HEK293 (cell line): ENCODE measurements around the gene VAV2.

ENCODE experiments used
- ZBTB20 ChIP-seq: fragments of 450-650 bp; formaldehyde crosslinking; IDR thresholded peaks from 2 replicates; pipeline ENCODE4 v1.5.1; 2016; ENCODE audit warnings: missing biosample characterization, missing genetic modification characterization
- ZNF121 ChIP-seq: fragments of 450-650 bp; formaldehyde crosslinking; IDR thresholded peaks from 2 replicates; pipeline ENCODE4 v1.5.1; 2016; ENCODE audit warnings: missing biosample characterization, missing genetic modification characterization
- ZNF24 ChIP-seq: fragments of 450-650 bp; formaldehyde crosslinking; IDR thresholded peaks from 2 replicates; pipeline ENCODE4 v1.5.1; 2016; ENCODE audit warnings: missing biosample characterization, missing genetic modification characterization
- TF ChIP-seq, protein P1 (sequence below): fragments of 450-650 bp; formaldehyde crosslinking; IDR thresholded peaks from 2 replicates; pipeline ENCODE4 v1.5.1; 2016; ENCODE audit warnings: missing biosample characterization, missing genetic modification characterization
- TF ChIP-seq, protein P2 (sequence below): fragments of 450-650 bp; formaldehyde crosslinking; IDR thresholded peaks from 2 replicates; pipeline ENCODE4 v1.5.1; 2017; ENCODE audit warnings: missing biosample characterization, missing genetic modification characterization

- TF ChIP-seq, protein P1, sequence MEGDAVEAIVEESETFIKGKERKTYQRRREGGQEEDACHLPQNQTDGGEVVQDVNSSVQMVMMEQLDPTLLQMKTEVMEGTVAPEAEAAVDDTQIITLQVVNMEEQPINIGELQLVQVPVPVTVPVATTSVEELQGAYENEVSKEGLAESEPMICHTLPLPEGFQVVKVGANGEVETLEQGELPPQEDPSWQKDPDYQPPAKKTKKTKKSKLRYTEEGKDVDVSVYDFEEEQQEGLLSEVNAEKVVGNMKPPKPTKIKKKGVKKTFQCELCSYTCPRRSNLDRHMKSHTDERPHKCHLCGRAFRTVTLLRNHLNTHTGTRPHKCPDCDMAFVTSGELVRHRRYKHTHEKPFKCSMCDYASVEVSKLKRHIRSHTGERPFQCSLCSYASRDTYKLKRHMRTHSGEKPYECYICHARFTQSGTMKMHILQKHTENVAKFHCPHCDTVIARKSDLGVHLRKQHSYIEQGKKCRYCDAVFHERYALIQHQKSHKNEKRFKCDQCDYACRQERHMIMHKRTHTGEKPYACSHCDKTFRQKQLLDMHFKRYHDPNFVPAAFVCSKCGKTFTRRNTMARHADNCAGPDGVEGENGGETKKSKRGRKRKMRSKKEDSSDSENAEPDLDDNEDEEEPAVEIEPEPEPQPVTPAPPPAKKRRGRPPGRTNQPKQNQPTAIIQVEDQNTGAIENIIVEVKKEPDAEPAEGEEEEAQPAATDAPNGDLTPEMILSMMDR (tag by site-specific recombination): no peak
- TF ChIP-seq, protein P2, sequence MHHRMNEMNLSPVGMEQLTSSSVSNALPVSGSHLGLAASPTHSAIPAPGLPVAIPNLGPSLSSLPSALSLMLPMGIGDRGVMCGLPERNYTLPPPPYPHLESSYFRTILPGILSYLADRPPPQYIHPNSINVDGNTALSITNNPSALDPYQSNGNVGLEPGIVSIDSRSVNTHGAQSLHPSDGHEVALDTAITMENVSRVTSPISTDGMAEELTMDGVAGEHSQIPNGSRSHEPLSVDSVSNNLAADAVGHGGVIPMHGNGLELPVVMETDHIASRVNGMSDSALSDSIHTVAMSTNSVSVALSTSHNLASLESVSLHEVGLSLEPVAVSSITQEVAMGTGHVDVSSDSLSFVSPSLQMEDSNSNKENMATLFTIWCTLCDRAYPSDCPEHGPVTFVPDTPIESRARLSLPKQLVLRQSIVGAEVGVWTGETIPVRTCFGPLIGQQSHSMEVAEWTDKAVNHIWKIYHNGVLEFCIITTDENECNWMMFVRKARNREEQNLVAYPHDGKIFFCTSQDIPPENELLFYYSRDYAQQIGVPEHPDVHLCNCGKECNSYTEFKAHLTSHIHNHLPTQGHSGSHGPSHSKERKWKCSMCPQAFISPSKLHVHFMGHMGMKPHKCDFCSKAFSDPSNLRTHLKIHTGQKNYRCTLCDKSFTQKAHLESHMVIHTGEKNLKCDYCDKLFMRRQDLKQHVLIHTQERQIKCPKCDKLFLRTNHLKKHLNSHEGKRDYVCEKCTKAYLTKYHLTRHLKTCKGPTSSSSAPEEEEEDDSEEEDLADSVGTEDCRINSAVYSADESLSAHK (tag by site-specific recombination): no peak
- TF ChIP-seq ZNF24 (tag by site-specific recombination): no peak
- TF ChIP-seq ZBTB20 (tag by site-specific recombination): no peak
- no peak for TF ChIP-seq ZNF121 (tag by site-specific recombination)
Measured at GRCh38 chr9:133780962-133781827, 210.9 kb downstream of the VAV2 start.
